Ovary (tissue), 3 donors: ENCODE data around the gene AAR2.

Experiments
- CTCF ChIP-seq, 3 donors: fragments of 450-650 bp in 2 of 3; fragments of 200-600 bp in 1 of 3; IDR thresholded peaks; one replicate each; pipeline versions ENCODE4 v1.5.1 to v1.8.0; 2016 to 2022; ENCODE audit warnings: antibody characterized with exemption in 3 of 3, mild to moderate bottlenecking in 1 of 3
- EP300 ChIP-seq: sonication (generic); formaldehyde crosslinking; IDR thresholded peaks from one replicate; pipeline ENCODE4 v1.6.1; 2017; ENCODE audit warnings: antibody characterized with exemption
- POLR2A ChIP-seq: fragments of 450-650 bp; IDR thresholded peaks from one replicate; pipeline ENCODE4 v1.6.1; 2017; ENCODE audit warnings: antibody characterized with exemption, mild to moderate bottlenecking, moderate library complexity
- donor health status: DM: no; HTN: no; CAD: no.

GRCh38 chr20:36214684-36215256 is 21.5 kb upstream of the AAR2 start:
- TF ChIP-seq POLR2A (no peak), CTCF (IDR thresholded peaks at IDR 0.05) (no peak), EP300 (no peak)
